ENCODE results near the gene ASH1L. TPM values are rescaled to one million over a fixed set of nuclear protein-coding genes. Genes with fewer than 3 reads are reported as not detected.

Gene ASH1L
- total and polyA plus RNA-seq, 2 experiments from 2014 or later: 14.5 to 30.6 TPM

DNA sequence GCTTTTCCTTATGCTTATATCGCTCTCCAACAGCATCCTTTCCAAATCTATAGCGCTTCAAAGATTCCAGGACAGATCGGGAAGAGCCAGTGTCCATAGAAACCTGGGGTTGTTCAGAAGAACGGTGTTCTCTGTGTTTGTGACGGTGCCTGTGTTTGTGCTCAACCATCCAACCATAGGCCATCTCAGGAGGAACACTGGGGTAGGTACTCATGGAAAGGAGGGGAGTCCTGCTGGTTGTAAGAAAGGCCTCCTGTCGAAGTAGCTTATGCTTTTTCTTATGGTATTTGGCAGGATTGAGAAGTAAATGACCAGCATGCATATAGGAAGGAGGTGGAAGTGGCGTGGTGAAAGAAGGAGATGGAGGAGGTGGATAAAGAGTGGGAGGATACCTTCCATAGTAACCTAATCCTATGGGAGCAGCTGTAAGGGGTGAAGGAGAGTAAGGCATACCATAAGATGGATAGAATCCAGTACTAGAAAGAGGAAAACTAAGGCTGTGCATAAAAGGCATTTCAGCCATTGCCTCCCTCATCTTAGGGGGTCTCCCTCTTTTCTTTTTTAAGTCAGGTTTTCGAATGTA lies 84.2 kb downstream of the ASH1L start:
- 93% methylated on average over 8 of the region's 8 CpGs for WGBS (ENCODE audit: low lambda C conversion rate, missing lambda C conversion rate)
- Histone ChIP-seq H3K9me2 (replicated peaks; ENCODE audit: insufficient read depth) (no peaks in the 10 kb centered on the region), H3K27me3 (no peaks in the 10 kb centered on the region), H3K4me1 (ENCODE audit: insufficient read depth) (no peaks in the 10 kb centered on the region), H3K36me3 (replicated peaks; ENCODE audit: insufficient read depth, low read depth) (no peaks in the 10 kb centered on the region), H3K79me2 (peaks cover 50% of the 10 kb centered on the region), H2AFZ (no peak overlapping the region), H4K20me1 (ENCODE audit: insufficient read depth, poor library complexity, severe bottlenecking) (peaks cover 4% of the 10 kb centered on the region), H3K9me3 (ENCODE audit: low read depth) (no peaks in the 10 kb centered on the region), H3K4me2 (no peak overlapping the region), H3K27ac (no peak overlapping the region), H3K4me3 (no peak overlapping the region)
- no peak for DNase-seq (ENCODE audit: low spot score)
- TF ChIP-seq EZH2phosphoT487 (IDR thresholded peaks at IDR 0.05; ENCODE audit: low read depth, severe bottlenecking, unreplicated experiment): no peak
- TF ChIP-seq EZH2 (IDR thresholded peaks at IDR 0.05; ENCODE audit: borderline replicate concordance): no peak
- TF ChIP-seq, protein P1, sequence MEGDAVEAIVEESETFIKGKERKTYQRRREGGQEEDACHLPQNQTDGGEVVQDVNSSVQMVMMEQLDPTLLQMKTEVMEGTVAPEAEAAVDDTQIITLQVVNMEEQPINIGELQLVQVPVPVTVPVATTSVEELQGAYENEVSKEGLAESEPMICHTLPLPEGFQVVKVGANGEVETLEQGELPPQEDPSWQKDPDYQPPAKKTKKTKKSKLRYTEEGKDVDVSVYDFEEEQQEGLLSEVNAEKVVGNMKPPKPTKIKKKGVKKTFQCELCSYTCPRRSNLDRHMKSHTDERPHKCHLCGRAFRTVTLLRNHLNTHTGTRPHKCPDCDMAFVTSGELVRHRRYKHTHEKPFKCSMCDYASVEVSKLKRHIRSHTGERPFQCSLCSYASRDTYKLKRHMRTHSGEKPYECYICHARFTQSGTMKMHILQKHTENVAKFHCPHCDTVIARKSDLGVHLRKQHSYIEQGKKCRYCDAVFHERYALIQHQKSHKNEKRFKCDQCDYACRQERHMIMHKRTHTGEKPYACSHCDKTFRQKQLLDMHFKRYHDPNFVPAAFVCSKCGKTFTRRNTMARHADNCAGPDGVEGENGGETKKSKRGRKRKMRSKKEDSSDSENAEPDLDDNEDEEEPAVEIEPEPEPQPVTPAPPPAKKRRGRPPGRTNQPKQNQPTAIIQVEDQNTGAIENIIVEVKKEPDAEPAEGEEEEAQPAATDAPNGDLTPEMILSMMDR (IDR thresholded peaks at IDR 0.05; ENCODE audit: poor library complexity): no peak

DNA sequence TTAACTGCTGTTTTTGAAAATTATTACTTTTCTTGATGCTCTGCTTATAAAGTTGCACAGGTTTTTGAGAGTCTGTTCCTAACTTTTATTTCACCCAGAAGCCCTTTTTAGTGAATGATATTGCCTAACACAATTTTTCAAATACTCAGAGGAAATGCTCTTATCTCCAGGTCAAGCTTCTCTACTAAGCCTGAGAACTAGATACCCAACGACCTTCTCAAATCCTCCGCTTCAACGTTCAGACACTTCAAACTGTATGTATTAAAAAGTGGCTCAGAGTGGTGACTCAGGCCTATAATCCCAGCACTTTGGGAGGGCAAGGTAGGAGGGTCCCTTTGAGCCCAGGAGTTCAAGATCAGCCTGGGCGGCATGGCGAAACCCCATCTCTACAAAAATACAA lies 88.5 kb downstream of the ASH1L start:
- H3K27ac ChIP-seq: no peak overlapping the region
- no peak overlapping the region for H2AFZ ChIP-seq
- H3K4me3 ChIP-seq: no peak overlapping the region
- no peak for DNase-seq (ENCODE audit: low spot score)
- no peaks in the 10 kb centered on the region for H4K20me1 ChIP-seq (ENCODE audit: insufficient read depth, poor library complexity, severe bottlenecking)
- H3K79me2 ChIP-seq: peaks cover 51% of the 10 kb centered on the region
- H3K9me3 ChIP-seq (ENCODE audit: low read depth): no peaks in the 10 kb centered on the region
- 79% methylated on average over 5 of the region's 5 CpGs for WGBS (ENCODE audit: low lambda C conversion rate, missing lambda C conversion rate)
- TF ChIP-seq EZH2 (IDR thresholded peaks at IDR 0.05; ENCODE audit: borderline replicate concordance) (no peak), EZH2phosphoT487 (IDR thresholded peaks at IDR 0.05; ENCODE audit: low read depth, severe bottlenecking, unreplicated experiment) (no peak)
- TF ChIP-seq, protein P1 (IDR thresholded peaks at IDR 0.05; ENCODE audit: poor library complexity): no peak
- H3K9me2 ChIP-seq (replicated peaks; ENCODE audit: insufficient read depth): no peaks in the 10 kb centered on the region
- H3K36me3 ChIP-seq (replicated peaks; ENCODE audit: insufficient read depth, low read depth): no peaks in the 10 kb centered on the region
- H3K4me2 ChIP-seq: no peak overlapping the region
- H3K4me1 ChIP-seq (ENCODE audit: insufficient read depth): no peaks in the 10 kb centered on the region
- H3K27me3 ChIP-seq: no peaks in the 10 kb centered on the region

DNA sequence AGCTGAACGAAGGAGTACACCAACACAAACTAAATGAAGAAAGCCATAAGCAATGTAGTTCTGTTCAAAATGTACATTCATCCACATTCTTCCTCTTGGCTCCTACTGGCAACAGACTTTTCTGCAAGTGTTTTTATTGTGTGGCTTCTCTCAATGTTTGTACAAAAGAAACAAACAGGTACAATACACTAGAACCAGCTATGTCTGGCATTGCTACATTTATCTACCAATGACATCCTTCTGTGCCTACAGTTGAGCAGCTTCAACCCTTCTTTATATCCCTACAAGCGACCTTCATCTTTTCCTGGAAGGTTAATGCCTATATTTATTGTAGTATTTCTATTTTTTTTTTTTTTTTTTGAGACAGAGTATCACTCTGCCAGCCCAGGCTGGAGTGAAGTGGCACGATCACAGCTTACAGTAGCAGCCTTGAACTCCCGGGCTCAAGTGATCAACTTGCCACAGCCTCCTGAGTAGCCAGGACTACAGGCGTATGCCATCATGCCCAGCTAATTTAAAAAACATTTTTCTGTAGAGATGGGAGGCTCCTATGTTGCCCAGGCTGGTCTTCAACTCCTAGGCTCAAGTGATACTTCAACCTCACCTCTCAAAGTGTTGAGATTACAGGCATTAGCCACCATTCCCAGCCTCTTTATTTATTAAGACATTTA lies 89.3 kb downstream of the ASH1L start:
- H2AFZ ChIP-seq: no peak overlapping the region
- H4K20me1 ChIP-seq (ENCODE audit: insufficient read depth, poor library complexity, severe bottlenecking): no peaks in the 10 kb centered on the region
- H3K4me2 ChIP-seq: no peak overlapping the region
- 92% methylated on average over 5 of the region's 5 CpGs for WGBS (ENCODE audit: low lambda C conversion rate, missing lambda C conversion rate)
- no peaks in the 10 kb centered on the region for H3K9me3 ChIP-seq (ENCODE audit: low read depth)
- no peaks in the 10 kb centered on the region for H3K4me1 ChIP-seq (ENCODE audit: insufficient read depth)
- H3K27ac ChIP-seq: no peak overlapping the region
- no peak overlapping the region for H3K4me3 ChIP-seq
- H3K9me2 ChIP-seq (replicated peaks; ENCODE audit: insufficient read depth): no peaks in the 10 kb centered on the region
- TF ChIP-seq EZH2phosphoT487 (IDR thresholded peaks at IDR 0.05; ENCODE audit: low read depth, severe bottlenecking, unreplicated experiment) (no peak), EZH2 (IDR thresholded peaks at IDR 0.05; ENCODE audit: borderline replicate concordance) (no peak)
- TF ChIP-seq, protein P1 (IDR thresholded peaks at IDR 0.05; ENCODE audit: poor library complexity): no peak
- peaks cover 56% of the 10 kb centered on the region for H3K79me2 ChIP-seq
- DNase-seq (ENCODE audit: low spot score): no peak
- no peaks in the 10 kb centered on the region for H3K36me3 ChIP-seq (replicated peaks; ENCODE audit: insufficient read depth, low read depth)
- no peaks in the 10 kb centered on the region for H3K27me3 ChIP-seq

Measured in hepatocyte (in vitro differentiated cells).